Measurements from ENCODE around the gene DAPK2. TPM values are rescaled to one million over a fixed set of nuclear protein-coding genes. Genes with fewer than 3 reads are reported as not detected.

DAPK2 gene
- polyA plus RNA-seq, 2 of the 4 experiments (the other 2 are of a cell fraction) = 3.1 to 4.8 TPM

DNA sequence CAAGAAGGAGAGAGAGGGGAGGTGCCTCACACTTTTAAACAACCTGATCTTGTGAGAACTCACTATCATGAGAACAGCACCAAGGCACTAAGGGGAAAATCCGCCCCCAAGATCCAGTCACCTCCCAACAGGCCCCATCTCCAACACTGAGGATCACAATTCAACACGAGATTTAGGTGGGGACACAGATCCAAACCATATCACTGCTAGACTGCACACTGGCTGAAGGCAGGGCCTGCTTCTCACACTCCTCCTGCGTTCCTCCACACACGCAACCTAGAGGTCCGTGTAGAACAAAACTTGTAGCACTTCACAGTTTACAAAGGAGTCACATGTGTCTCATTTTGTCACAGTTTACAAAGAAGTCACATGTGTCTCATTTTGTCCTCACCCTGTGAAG lies 97.8 kb downstream of the DAPK2 start:
- TF ChIP-seq RFX5 (IDR thresholded peaks at IDR 0.05) = no peak
- no peak for TF ChIP-seq NR3C1 (IDR thresholded peaks at IDR 0.05)
- TF ChIP-seq, protein P1, sequence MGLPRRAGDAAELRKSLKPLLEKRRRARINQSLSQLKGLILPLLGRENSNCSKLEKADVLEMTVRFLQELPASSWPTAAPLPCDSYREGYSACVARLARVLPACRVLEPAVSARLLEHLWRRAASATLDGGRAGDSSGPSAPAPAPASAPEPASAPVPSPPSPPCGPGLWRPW (IDR thresholded peaks at IDR 0.05) = no peak
- TF ChIP-seq FOSL2 (IDR thresholded peaks at IDR 0.05) = no peak
- TF ChIP-seq FOSL2 (CRISPR knock-in tag; IDR thresholded peaks at IDR 0.05) = no peak
- no peak for TF ChIP-seq POLR2AphosphoS2 (conservative IDR thresholded peaks at IDR 0.05; ENCODE audit: low read length)
- no peak for TF ChIP-seq CHD4 (IDR thresholded peaks at IDR 0.05; ENCODE audit: borderline replicate concordance)
- no peak for TF ChIP-seq BHLHE40 (IDR thresholded peaks at IDR 0.05; ENCODE audit: low read depth, low read length)
- TF ChIP-seq HOXB13 (CRISPR knock-in tag; IDR thresholded peaks at IDR 0.05; ENCODE audit: low read depth) = no peak
- no peak for TF ChIP-seq TFCP2L1 (CRISPR knock-in tag; IDR thresholded peaks at IDR 0.05)
- no peak for TF ChIP-seq KDM5A (IDR thresholded peaks at IDR 0.05)
- no peak for TF ChIP-seq ZC3H11A (IDR thresholded peaks at IDR 0.05)
- TF ChIP-seq KDM1A (IDR thresholded peaks at IDR 0.05; ENCODE audit: low read depth) = no peak
- TF ChIP-seq HOXB5 (CRISPR knock-in tag; IDR thresholded peaks at IDR 0.05) = no peak
- TF ChIP-seq, protein P2, sequence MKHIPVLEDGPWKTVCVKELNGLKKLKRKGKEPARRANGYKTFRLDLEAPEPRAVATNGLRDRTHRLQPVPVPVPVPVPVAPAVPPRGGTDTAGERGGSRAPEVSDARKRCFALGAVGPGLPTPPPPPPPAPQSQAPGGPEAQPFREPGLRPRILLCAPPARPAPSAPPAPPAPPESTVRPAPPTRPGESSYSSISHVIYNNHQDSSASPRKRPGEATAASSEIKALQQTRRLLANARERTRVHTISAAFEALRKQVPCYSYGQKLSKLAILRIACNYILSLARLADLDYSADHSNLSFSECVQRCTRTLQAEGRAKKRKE (CRISPR knock-in tag; IDR thresholded peaks at IDR 0.05; ENCODE audit: low read depth) = no peak
- ChIA-PET POLR2A (no interaction called here), CTCF (interaction anchor here (1.0 to 5.6 kb wide), 5 partner anchors 10 to 196 kb away, joined by 3 to 37 read pairs (median 3); no protein-coding TSS in a partner anchor)
- WGBS (ENCODE audit: missing lambda C conversion rate) = 90% methylated on average over 5 of the region's 5 CpGs
- no peak overlapping the region for H3K4me2 ChIP-seq
- no peak overlapping the region for H3K4me3 ChIP-seq
- no peak overlapping the region for H3K27ac ChIP-seq
- FAIRE-seq (no peak), DNase-seq (ENCODE audit: low read depth in 1 of 2, low spot score in 1 of 2) (no peak), ATAC-seq (no peak)
- H3K9me3 ChIP-seq = no peaks in the 10 kb centered on the region
- peaks cover 6% of the 10 kb centered on the region; the same call in 2 of the 3 replicates for H3K4me1 ChIP-seq

- TF ChIP-seq E2F6 (IDR thresholded peaks at IDR 0.05; ENCODE audit: borderline replicate concordance, low read depth) (no peak), HOXB13 (CRISPR knock-in tag; IDR thresholded peaks at IDR 0.05; ENCODE audit: low read depth) (no peak), TFCP2L1 (CRISPR knock-in tag; IDR thresholded peaks at IDR 0.05) (no peak), RCOR1 (IDR thresholded peaks at IDR 0.05; ENCODE audit: low read depth, low read length) (no peak), EHMT2 (IDR thresholded peaks at IDR 0.05; ENCODE audit: low read depth) (no peak), JUNB (IDR thresholded peaks at IDR 0.05) (no peak), RNF2 (IDR thresholded peaks at IDR 0.05; ENCODE audit: borderline replicate concordance, low read depth) (no peak), CHD4 (IDR thresholded peaks at IDR 0.05; ENCODE audit: borderline replicate concordance) (no peak), MAZ (IDR thresholded peaks at IDR 0.05; ENCODE audit: borderline replicate concordance, low read depth, low read length) (no peak), FOXS1 (CRISPR knock-in tag; IDR thresholded peaks at IDR 0.05) (no peak)
- TF ChIP-seq, protein P3, sequence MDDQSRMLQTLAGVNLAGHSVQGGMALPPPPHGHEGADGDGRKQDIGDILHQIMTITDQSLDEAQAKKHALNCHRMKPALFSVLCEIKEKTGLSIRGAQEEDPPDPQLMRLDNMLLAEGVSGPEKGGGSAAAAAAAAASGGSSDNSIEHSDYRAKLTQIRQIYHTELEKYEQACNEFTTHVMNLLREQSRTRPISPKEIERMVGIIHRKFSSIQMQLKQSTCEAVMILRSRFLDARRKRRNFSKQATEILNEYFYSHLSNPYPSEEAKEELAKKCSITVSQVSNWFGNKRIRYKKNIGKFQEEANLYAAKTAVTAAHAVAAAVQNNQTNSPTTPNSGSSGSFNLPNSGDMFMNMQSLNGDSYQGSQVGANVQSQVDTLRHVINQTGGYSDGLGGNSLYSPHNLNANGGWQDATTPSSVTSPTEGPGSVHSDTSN (IDR thresholded peaks at IDR 0.05) = no peak
- ChIA-PET CTCF (interaction anchor here (0.8 to 10.7 kb wide), 11 partner anchors 9 to 195 kb away, joined by 3 to 146 read pairs (median 10); partner anchors contain the start of gene DAPK2), POLR2A (no interaction called here)
- peaks cover 6% of the 10 kb centered on the region; the same call in 2 of the 3 replicates for H3K4me1 ChIP-seq
- WGBS (ENCODE audit: missing lambda C conversion rate) = 91% methylated on average over 4 of the region's 4 CpGs
- no peaks in the 10 kb centered on the region for H3K9me3 ChIP-seq
- DNase-seq (ENCODE audit: low read depth in 1 of 2, low spot score in 1 of 2) = no peak
- H3K4me3 ChIP-seq = no peak overlapping the region
- ATAC-seq = no peak
- no peak for FAIRE-seq
- no peak overlapping the region for H3K4me2 ChIP-seq
- no peak overlapping the region for H3K27ac ChIP-seq
Observed at GRCh38 chr15:63947228-63947627, 99.1 kb downstream of the DAPK2 start.

All from A549 (cell line).